IMR-90 (cell line): ENCODE data around the gene LCE5A.

Experiments used
- BHLHE40 ChIP-seq: fragments of 150-350 bp; IDR thresholded peaks from 2 replicates; pipeline ENCODE4 v1.6.1; 2016; ENCODE audit warnings: mild to moderate bottlenecking, low read depth, low read length
- CTCF ChIP-seq: conservative IDR thresholded peaks from 2 replicates; pipeline ENCODE4 v1.5.1; 2012; ENCODE audit warnings: mild to moderate bottlenecking, low read depth, low read length, improper control_type of control experiment
- MAFK ChIP-seq: IDR thresholded peaks from 2 replicates; pipeline ENCODE4 v1.6.1; 2012; ENCODE audit warnings: low read depth, low read length, improper control_type of control experiment
- MAZ ChIP-seq: IDR thresholded peaks from 2 replicates; pipeline ENCODE4 v1.6.1; 2012; ENCODE audit warnings: low read depth, mild to moderate bottlenecking, low read length, improper control_type of control experiment, moderate library complexity, borderline replicate concordance
- POLR2A ChIP-seq: IDR thresholded peaks from 2 replicates; pipeline ENCODE4 v1.6.1; 2012; ENCODE audit warnings: mild to moderate bottlenecking, low read depth, low read length
- USF2 ChIP-seq: fragments of 150-350 bp; IDR thresholded peaks from 2 replicates; pipeline ENCODE4 v1.6.1; 2017; ENCODE audit warnings: mild to moderate bottlenecking, antibody characterized with exemption, low read length, low read depth

DNA sequence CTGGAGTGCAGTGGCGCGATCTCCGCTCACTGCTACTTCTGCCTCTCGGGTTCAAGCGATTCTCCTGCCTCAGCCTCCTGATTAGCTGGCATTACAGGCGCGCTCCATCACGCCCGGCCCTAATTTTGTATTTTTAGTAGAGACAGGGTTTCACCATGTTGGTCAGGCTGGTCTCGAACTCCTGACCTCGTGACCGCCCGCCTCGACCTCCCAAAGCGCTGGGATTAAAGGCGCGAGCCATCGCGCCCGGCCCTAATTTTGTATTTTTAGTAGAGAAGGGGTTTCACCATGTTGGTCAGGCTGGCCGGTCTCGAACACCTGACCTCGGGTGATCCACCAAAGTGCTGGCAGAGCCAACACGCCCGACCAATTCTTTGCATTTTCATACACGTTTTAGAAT is 48.0 kb upstream of the LCE5A start:
- TF ChIP-seq CTCF (no peak), BHLHE40 (no peak), USF2 (no peak), POLR2A (no peak), MAZ (no peak), MAFK (no peak)
